Activated CD4-positive, CD25-positive, alpha-beta regulatory T cell treated with anti-CD3 and anti-CD28 coated beads, Interleukin-2, amount 50 U/mL, for 72 hours (primary cell): ENCODE measurements around the gene HMOX2.

ENCODE experiments used
- DNase-seq: peaks from one replicate; pipeline ENCODE4 v3.0.0; 2021

Gene HMOX2

DNA sequence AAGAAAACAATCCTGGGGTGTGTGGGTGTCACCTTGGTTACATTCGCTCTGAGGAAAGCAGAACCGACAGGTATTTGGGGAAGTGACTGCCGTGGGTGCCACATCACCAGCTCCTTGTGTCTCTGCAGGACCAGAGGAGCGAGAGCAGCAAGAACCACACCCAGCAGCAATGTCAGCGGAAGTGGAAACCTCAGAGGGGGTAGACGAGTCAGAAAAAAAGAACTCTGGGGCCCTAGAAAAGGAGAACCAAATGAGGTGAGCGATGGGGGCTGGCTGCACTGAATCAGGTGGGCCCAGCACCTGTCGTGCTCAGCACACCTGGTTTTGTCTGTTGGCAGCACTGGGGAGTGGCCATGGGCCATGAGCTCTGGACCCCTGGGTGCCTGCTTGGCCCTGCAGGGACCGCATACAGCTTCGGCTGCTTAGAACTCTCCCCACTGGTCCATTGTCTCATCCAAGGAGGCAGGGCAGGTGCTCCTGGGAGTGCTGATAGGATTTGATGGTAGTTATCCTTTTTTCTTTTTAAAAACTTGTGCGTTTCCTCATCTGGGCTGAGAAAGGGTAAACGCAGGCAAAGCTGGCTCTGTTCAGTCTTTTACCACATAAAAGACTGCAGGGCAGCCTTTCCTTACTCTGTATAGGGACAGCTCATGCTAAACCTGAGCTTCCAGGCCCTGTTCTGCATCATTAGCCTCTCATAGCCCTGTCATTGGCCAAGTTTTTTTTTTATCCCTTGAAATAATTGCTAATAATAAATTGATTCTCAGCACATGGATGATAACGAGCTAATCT is 29.4 kb downstream of the HMOX2 start:
- peak; percentile 55 for DNase-seq

- DNase-seq, result peak; percentile 44
These were observed 30.3 kb downstream of the HMOX2 start for GRCh38 chr16:4506450-4506849.

DNA sequence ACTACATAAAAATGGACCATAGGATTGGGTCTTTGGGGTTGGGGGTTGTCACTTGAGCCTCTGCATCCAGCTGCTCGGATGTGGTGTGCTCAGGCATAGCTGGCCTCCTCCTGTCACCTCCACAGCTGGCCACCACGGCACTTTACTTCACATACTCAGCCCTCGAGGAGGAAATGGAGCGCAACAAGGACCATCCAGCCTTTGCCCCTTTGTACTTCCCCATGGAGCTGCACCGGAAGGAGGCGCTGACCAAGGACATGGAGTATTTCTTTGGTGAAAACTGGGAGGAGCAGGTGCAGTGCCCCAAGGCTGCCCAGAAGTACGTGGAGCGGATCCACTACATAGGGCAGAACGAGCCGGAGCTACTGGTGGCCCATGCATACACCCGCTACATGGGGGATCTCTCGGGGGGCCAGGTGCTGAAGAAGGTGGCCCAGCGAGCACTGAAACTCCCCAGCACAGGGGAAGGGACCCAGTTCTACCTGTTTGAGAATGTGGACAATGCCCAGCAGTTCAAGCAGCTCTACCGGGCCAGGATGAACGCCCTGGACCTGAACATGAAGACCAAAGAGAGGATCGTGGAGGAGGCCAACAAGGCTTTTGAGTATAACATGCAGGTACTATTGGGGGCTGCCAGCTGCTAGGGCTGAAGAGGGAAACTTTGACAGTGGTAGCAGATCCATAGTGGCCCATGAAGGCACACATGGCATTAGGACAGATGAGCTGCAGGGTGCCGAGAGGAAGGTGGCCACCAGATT is 31.6 kb downstream of the HMOX2 start:
- DNase-seq, result no peak

DNA sequence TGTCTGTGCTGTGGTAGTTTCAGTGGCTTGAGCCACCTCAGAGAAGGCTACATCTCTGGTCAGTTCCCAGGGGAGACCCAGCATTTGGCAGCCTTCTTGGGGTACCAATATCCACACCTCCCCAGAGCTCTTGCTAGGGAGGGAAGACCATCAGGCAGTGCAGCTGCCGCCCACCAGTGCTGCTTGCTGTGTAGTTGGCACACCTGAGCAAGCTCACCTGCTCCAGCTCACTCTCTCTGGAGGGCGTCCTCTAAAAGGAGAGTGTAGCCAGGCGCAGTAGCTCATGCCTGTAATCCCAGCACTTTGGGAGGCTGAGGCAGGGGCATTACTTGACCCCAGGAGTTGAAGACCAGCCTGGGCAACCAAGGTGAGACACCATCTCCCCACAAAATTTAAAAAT is 32.6 kb downstream of the HMOX2 start:
- DNase-seq, result no peak

- DNase-seq, result no peak
These were observed 33.2 kb downstream of the HMOX2 start for GRCh38 chr16:4509420-4509819.

DNA sequence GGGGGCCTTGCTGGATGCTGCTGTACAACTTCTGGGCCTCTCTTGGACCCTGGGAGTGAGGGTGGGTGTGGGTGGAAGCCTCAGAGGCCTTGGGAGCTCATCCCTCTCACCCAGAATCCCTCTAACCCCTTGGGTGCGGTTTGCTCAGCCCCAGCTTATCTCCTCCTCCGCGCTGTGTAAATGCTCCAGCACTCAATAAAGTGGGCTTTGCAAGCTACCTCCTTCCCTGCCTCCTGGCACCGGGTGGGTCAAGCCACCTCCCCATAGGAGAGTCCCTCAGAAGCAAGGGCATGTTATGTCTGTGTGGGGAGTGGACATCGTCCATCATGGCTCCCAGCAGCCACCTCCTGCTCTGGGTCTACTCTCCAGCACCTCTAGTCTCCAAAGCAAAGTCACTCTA is 33.9 kb downstream of the HMOX2 start:
- DNase-seq, result no peak

- no peak for DNase-seq
These were observed 34.7 kb downstream of the HMOX2 start for GRCh38 chr16:4510747-4511426.

GRCh38 chr16:4511441-4512082 is 35.4 kb downstream of the HMOX2 start:
- no peak for DNase-seq

DNA sequence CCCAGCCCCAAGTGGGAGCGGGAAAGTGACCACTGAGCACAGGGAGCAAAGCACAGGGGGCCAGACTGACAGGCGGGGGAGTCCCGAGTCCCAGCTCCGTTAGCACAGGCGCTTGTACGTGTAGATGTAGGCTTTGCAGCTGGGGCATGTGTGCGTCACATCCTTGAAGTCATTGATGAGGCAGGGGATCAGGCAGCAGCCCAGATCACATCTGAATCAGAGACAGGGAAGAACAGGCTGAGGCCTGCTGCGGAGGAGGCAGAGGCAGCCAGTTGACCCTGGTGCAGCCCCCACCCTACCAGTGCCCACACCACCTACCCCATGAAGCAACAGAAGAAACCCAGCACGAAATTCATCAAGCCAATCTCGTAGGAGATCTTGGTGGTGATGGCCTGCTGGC is 36.3 kb downstream of the HMOX2 start:
- no peak for DNase-seq

DNA sequence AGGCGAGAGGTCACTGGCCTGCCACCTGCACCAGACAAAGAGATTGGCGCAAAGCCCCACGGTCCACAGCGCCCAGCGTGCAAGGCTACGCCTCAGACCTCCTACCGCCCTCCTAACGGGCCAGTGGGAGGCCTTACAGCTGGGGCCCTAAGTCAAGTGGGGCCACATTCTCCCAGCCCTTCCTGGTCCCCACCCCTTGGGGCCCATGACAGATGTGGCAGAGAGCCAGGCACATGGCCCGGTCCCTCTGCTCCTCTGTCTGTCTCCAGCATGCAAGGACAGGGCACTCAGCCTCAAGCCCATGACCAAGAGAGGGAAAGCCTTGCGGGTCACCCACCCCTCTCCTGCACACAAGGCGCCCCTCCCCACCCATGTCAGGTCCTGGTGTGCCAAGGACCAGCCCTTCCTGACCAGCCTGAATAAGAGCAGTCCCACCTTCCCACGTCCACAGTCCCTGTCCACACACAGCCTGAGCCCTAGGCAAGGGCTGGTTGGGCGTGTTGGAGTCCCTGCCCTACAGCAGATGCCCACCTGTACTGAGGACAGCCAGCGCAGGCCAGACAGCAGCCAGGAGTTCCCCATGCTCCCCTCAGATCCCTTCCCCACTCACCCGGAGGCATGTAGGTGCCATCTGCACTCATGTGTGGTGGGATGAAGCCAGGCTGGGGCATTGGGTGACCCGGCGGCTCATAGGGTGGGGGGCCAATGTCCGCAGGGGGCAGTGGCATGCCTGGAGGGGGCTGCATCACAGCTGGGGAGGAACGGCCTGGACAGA is 37.1 kb downstream of the HMOX2 start:
- no peak for DNase-seq

- no peak for DNase-seq
These were observed 37.7 kb downstream of the HMOX2 start for GRCh38 chr16:4513881-4514280.

DNA sequence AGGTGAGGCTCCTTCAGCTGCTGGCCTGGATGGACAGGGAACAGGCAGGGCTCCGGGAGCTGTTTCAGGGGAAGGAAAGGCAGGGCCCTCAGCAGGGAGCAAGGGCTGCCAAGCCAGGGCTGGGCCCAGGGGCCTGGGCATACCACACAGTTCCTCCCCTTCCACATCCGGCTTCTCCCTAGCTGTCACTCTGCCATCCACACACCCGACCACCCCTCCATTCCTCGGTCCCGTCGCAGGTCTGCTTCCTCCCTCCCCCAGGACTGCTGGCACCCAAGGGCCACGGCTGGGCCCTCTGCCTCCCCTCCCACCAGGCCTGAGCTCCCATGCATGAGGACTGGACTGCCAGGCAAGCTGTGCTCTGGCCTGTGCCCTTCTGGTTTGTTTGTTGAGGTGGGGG is 38.4 kb downstream of the HMOX2 start:
- no peak for DNase-seq

- DNase-seq, result no peak
These were observed 39.5 kb downstream of the HMOX2 start for GRCh38 chr16:4515611-4516233.

GRCh38 chr16:4517812-4518680 is 41.8 kb downstream of the HMOX2 start:
- DNase-seq, result no peak

DNA sequence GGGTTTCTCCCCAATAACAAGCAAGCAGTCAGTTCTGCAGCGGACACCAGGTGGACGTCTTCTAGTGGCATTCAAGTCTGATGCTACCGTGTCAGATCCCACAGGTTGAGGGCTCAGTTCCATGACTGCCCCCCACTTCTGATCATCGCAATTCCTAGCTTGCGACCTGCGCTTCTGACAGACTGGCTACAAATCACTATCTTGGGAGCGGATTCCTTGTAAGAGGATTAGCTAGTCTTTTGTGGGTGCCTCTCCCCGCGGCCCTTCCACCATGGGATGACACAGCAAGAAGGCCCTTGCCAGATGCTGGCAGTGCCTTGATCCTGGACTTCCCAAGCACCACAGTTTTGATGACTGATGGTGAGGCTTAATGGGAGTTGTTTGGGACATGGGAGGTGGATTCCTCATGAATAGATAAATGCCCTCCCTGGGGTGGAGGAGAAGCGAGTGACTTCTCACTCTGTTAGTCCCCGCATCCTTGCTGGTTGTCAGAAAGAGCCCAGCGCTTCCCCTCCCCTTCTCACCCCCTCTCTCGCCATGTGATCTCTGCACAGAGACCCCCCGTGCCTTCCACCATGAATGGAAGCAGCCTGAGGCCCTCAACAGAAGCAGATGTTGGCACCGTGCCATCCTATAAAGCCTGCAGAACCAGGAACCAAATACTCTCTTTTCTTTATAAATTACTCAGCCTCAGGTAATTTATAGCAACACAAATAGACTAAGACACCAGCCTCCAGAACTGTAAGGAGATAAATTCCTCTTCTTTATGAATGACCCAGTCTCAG is 43.3 kb downstream of the HMOX2 start:
- DNase-seq, result no peak

GRCh38 chr16:4520913-4521312 is 44.7 kb downstream of the HMOX2 start:
- no peak for DNase-seq

- DNase-seq, result no peak
These were observed 45.9 kb downstream of the HMOX2 start for GRCh38 chr16:4522051-4522581.

GRCh38 chr16:4523686-4524085 is 47.5 kb downstream of the HMOX2 start:
- no peak for DNase-seq

DNA sequence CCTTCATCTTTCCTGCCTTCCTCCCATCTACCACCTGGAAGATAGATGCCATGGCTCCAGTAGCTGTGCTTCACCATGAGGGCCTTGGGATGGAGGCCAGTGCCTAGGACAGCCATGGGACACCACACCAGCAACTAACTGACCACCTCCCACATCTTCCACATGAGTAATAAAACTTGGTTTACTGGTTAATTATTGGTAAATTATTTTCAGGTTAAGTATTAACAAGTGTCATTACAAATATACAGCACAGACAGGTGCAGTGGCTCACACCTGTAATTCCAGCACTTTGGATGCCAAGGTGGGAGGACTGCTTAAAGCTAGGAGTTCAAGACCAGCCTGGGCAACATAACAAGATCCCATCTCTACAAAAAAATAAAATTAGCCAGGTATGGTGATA is 48.4 kb downstream of the HMOX2 start:
- DNase-seq, result no peak

DNA sequence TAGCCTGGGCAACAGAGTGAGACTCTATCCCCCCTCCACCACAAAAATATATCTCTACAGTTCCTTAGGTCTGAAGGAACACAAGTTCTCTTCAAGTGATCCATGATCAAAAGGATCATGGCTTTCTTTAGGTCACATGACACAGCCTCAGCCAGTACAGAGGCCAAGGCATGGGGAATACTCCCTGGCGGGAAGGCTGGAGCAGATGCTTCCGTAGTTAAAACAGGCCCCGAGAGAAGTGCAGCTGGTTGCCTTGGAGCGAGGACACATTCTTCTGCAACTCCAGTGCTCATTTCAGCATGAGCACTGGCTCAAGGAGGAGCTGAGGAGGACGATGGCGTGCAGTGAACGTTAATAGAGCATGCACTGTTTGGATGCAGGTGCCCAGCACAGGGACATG is 48.9 kb downstream of the HMOX2 start:
- no peak for DNase-seq
